ENCODE measurements around the gene UGCG. TPM values are rescaled to one million over a fixed set of nuclear protein-coding genes. Genes with fewer than 3 reads are reported as not detected.

The UGCG gene
- total RNA-seq, 2 experiments from 2014 or later, result 42.1 to 44.0 TPM

DNA sequence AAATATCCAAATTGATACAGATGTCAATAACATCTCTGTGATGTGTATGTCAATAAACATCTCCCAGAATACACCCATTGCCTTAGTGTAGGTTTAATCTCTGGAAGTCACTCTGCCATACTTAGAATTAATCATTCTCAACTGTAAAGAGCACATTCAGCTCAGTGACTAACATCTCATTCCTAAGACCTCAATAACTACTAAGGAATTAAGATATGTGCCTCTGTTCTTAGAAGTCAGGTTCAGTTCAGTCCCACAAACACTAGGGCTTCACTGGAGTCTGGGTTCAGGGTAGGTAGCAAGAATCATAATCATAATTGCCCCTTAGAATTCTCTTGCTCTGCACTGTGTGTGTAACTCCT lies 31.7 kb downstream of the UGCG start:
- no peak overlapping the region for H3K27ac ChIP-seq (ENCODE audit: low read depth in 1 of 2, low read length in 2 of 2)
- Mint-ChIP-seq H3K27me3 (no peaks in the 10 kb centered on the region), H3K4me1 (ENCODE audit: low read depth) (peaks cover 43% of the 10 kb centered on the region), H3K9me3 (no peaks in the 10 kb centered on the region), H3K36me3 (ENCODE audit: low read depth) (peaks cover 69% of the 10 kb centered on the region), H3K4me3 (no peak overlapping the region), H3K27ac (no peak overlapping the region)
- H3K9me3 ChIP-seq (ENCODE audit: control insufficient read depth in 1 of 2, insufficient read depth in 1 of 2, low read length in 2 of 2), result no peaks in the 10 kb centered on the region
- peaks cover 38% of the 10 kb centered on the region for H3K36me3 ChIP-seq (ENCODE audit: insufficient read depth, low read length)
- ATAC-seq (ENCODE audit: poor library complexity) (no peak), DNase-seq (no peak)
- H3K27me3 ChIP-seq (ENCODE audit: control insufficient read depth in 1 of 2, insufficient read depth in 2 of 2, low read length in 2 of 2), result no peaks in the 10 kb centered on the region
- TF ChIP-seq, protein P1, sequence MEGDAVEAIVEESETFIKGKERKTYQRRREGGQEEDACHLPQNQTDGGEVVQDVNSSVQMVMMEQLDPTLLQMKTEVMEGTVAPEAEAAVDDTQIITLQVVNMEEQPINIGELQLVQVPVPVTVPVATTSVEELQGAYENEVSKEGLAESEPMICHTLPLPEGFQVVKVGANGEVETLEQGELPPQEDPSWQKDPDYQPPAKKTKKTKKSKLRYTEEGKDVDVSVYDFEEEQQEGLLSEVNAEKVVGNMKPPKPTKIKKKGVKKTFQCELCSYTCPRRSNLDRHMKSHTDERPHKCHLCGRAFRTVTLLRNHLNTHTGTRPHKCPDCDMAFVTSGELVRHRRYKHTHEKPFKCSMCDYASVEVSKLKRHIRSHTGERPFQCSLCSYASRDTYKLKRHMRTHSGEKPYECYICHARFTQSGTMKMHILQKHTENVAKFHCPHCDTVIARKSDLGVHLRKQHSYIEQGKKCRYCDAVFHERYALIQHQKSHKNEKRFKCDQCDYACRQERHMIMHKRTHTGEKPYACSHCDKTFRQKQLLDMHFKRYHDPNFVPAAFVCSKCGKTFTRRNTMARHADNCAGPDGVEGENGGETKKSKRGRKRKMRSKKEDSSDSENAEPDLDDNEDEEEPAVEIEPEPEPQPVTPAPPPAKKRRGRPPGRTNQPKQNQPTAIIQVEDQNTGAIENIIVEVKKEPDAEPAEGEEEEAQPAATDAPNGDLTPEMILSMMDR (IDR thresholded peaks at IDR 0.05), result no peak
- POLR2A ChIA-PET, result interaction anchor here (3.4 kb wide), 1 partner anchor 32 kb away, joined by 37 read pairs; the partner anchor contains the start of gene UGCG
- CTCF ChIA-PET, result interaction anchor here (0.5 kb wide), 1 partner anchor 151 kb away, joined by 4 read pairs; no protein-coding TSS in a partner anchor
- H3K4me1 ChIP-seq (ENCODE audit: insufficient read depth, low read length), result peaks cover 24% of the 10 kb centered on the region
- intact Hi-C loops (cut with DNase I, micrococcal nuclease), result loop anchor here (5.0 to 10.0 kb wide), 5 partner anchors 49 to 296 kb away; partner anchors contain the start of gene DNAJC25 (in 1 of the 2)
- H3K4me3 ChIP-seq (ENCODE audit: low read length), result no peak overlapping the region

DNA sequence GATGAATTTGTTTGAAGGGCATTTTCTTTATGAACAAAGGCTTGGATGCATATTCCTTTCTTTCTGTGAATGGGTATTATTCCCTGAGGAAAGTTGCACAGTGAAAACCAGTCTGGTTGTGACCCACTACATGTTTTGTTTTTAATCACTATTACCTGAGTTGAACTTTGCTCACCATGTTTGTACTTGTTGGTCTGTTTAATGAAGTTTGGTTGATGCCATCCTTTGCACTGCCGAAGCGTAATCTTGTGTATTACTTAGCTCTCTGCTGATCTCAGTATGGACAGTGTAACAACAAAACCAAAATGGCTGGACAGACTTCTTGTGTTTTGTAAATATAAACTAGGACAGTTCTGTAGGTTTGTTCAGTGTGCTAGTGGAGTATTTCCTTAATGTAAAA lies 38.1 kb downstream of the UGCG start:
- Mint-ChIP-seq H3K4me1 (ENCODE audit: low read depth) (peaks cover 40% of the 10 kb centered on the region), H3K9me3 (peaks cover 3% of the 10 kb centered on the region), H3K4me3 (no peak overlapping the region), H3K27ac (no peak overlapping the region), H3K27me3 (no peaks in the 10 kb centered on the region), H3K36me3 (ENCODE audit: low read depth) (peaks cover 61% of the 10 kb centered on the region)
- DNase-seq (no peak), ATAC-seq (ENCODE audit: poor library complexity) (no peak)
- no peak overlapping the region for H3K27ac ChIP-seq (ENCODE audit: low read depth in 1 of 2, low read length in 2 of 2)
- TF ChIP-seq, protein P1 (IDR thresholded peaks at IDR 0.05), result no peak
- peaks cover 20% of the 10 kb centered on the region for H3K4me1 ChIP-seq (ENCODE audit: insufficient read depth, low read length)
- CTCF ChIA-PET, result no interaction called here
- H3K36me3 ChIP-seq (ENCODE audit: insufficient read depth, low read length), result peaks cover 49% of the 10 kb centered on the region
- intact Hi-C loops (cut with DNase I, micrococcal nuclease), result loop anchor here in 1 of 2 experiments (5.0 kb wide), 1 partner anchor 98 kb away; no protein-coding TSS in a partner anchor
- no peaks in the 10 kb centered on the region for H3K27me3 ChIP-seq (ENCODE audit: control insufficient read depth in 1 of 2, insufficient read depth in 2 of 2, low read length in 2 of 2)
- POLR2A ChIA-PET, result no interaction called here
- no peak overlapping the region for H3K4me3 ChIP-seq (ENCODE audit: low read length)
- no peaks in the 10 kb centered on the region for H3K9me3 ChIP-seq (ENCODE audit: control insufficient read depth in 1 of 2, insufficient read depth in 1 of 2, low read length in 2 of 2)

DNA sequence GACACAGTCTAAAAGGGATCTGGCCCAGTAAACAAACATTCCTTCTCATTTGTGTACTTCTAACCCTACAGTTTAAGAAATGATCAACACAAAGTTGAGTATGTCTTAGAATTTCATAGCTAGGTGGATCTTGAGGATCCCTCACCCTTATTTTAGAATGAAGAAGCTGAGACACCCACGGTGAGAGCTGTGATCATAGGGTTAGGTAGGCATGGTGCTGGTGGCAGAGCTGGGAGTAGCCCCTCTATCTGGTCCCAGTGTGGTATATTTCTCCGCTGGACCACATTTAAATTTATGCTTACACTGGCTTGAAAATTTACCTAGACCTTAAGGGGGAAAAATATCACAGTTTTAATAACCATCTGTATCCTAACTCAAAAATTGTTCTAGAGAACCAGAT lies 39.8 kb downstream of the UGCG start:
- TF ChIP-seq, protein P1 (IDR thresholded peaks at IDR 0.05), result no peak
- H3K9me3 Mint-ChIP-seq, result peaks cover 3% of the 10 kb centered on the region
- POLR2A ChIA-PET, result interaction anchor here (0.7 to 2.9 kb wide), 7 partner anchors 10 to 103 kb away, joined by 3 to 20 read pairs (median 4); partner anchors contain the start of gene UGCG
- no peak for ATAC-seq (ENCODE audit: poor library complexity)
- peaks cover 20% of the 10 kb centered on the region for H3K4me1 ChIP-seq (ENCODE audit: insufficient read depth, low read length)
- peaks cover 49% of the 10 kb centered on the region for H3K36me3 Mint-ChIP-seq (ENCODE audit: low read depth)
- H3K27ac ChIP-seq (ENCODE audit: low read depth in 1 of 2, low read length in 2 of 2), result no peak overlapping the region
- DNase-seq, result no peak
- no peaks in the 10 kb centered on the region for H3K27me3 ChIP-seq (ENCODE audit: control insufficient read depth in 1 of 2, insufficient read depth in 2 of 2, low read length in 2 of 2)
- H3K4me3 ChIP-seq (ENCODE audit: low read length), result no peak overlapping the region
- no peaks in the 10 kb centered on the region for H3K27me3 Mint-ChIP-seq
- no peak overlapping the region for H3K4me3 Mint-ChIP-seq
- H3K4me1 Mint-ChIP-seq (ENCODE audit: low read depth), result peaks cover 40% of the 10 kb centered on the region
- H3K27ac Mint-ChIP-seq, result peak overlapping the region; percentile 87
- H3K9me3 ChIP-seq (ENCODE audit: control insufficient read depth in 1 of 2, insufficient read depth in 1 of 2, low read length in 2 of 2), result no peaks in the 10 kb centered on the region
- CTCF ChIA-PET, result no interaction called here
- intact Hi-C loops (cut with DNase I, micrococcal nuclease), result loop anchor here in 1 of 2 experiments (5.0 kb wide), 1 partner anchor 96 kb away; no protein-coding TSS in a partner anchor
- H3K36me3 ChIP-seq (ENCODE audit: insufficient read depth, low read length), result peaks cover 40% of the 10 kb centered on the region
